ENCODE results near the gene TMEM203.
"Not testable (repeated sequence)": the region's sequence is repeated elsewhere in the genome, so short reads cannot be mapped to it uniquely, and the experiment has no call there.

The TMEM203 gene

DNA sequence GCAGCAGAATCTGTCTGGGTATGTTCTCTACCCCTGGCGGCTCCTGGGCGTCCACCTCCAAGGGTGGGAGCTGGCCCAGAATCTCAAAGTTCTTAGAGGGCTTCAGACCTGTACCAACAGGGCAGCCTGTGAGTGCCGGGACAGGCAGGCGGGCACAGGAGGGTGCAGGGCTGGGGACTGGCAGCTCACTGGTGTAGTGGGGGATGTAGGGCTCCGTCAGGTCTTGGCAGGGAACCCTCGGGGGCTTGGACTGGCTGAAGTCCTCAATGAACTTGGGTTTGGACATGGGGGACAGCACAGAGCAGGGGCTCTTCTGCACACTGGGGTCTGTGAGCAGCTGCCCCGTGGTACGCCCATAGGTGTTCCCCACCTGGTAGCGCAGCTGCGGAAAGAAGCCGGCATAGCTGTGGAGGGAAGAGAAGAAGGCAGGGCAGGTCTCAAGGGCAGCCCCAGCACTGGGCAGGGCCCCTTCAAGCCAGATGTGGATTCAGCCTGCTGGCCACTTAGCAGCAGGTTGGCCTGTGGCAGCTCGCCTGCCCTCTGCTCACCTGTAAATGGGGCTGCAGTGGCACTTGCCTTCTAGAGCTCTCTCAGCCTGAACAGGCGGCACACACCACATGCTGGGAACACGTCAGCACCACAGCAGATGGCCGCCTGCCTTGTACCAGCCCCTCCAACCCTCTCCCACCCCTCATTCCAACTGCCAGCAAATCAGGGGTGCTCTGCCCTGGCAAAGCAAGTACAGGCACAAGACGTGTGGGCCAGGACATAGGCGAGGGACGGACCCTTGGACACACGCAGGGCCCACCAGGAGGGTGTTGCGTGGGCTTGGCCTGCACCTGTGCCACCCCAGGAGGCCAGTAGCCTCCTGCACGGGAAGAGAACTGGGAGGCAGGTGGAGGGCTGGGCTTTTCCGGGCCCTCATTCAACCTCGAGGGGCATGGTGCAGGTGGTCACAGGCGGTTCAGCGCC lies 40.3 kb upstream of the TMEM203 start:
- no peak for DNase-seq (ENCODE audit: low read depth)
- no peak overlapping the region for H3K4me3 ChIP-seq (ENCODE audit: low read depth, low read length)
- TF ChIP-seq POLR2A (IDR thresholded peaks at IDR 0.05; ENCODE audit: extremely low read depth, insufficient read length) = no peak
- TF ChIP-seq, protein P1, sequence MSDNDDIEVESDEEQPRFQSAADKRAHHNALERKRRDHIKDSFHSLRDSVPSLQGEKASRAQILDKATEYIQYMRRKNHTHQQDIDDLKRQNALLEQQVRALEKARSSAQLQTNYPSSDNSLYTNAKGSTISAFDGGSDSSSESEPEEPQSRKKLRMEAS (IDR thresholded peaks at IDR 0.05; ENCODE audit: low read depth, low read length) = no peak
- TF ChIP-seq MYC (IDR thresholded peaks at IDR 0.05; ENCODE audit: low read depth, low read length) = no peak
- TF ChIP-seq, protein P2, sequence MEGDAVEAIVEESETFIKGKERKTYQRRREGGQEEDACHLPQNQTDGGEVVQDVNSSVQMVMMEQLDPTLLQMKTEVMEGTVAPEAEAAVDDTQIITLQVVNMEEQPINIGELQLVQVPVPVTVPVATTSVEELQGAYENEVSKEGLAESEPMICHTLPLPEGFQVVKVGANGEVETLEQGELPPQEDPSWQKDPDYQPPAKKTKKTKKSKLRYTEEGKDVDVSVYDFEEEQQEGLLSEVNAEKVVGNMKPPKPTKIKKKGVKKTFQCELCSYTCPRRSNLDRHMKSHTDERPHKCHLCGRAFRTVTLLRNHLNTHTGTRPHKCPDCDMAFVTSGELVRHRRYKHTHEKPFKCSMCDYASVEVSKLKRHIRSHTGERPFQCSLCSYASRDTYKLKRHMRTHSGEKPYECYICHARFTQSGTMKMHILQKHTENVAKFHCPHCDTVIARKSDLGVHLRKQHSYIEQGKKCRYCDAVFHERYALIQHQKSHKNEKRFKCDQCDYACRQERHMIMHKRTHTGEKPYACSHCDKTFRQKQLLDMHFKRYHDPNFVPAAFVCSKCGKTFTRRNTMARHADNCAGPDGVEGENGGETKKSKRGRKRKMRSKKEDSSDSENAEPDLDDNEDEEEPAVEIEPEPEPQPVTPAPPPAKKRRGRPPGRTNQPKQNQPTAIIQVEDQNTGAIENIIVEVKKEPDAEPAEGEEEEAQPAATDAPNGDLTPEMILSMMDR (IDR thresholded peaks at IDR 0.05; ENCODE audit: low read depth, low read length) = no peak

DNA sequence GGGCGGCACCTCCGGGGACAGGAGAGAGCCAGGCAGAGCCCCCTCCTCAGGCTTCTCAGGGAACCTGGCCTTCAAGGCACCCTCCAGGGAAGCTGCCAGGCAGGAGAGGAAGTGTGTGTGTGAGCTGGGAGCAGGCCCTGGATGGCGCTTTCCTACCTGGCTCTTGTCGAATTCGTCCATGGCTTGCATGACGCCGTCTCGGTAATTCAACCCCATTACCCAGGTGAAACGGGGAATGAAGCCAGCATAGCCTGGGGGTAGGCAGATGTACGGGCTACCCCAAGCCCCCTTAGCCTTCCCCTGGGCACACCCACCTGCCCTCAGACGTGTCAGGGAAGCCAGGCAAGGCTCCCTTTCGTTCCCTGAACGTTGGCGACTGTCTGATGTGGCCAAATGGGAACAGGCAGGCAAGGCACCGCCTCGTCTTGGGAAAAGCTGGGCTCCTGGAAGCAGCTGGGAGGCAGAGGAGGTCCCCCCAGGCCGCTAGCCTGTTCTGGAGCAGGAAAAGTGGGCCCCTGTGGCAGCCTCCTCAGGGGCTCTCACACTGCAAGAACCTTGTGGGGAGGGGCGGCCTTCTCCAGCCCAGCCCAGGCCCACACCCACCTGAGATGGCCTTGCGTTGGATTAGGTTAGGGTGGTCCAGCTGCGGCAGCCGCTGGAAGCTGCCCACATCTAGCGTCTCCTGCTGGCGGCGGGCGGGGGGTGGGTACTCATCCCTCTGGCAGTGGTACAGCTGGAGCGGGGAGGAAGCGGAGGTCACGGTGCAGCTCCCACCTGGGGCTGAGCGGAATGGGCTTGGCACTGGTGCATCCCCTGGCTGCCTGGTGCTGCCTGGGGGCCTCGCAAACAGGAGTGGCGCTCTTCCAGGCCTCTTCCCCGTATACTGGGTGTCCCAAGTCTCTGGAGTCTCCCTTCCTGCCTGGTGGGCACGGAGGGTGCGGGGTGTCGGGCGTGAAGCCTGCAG lies 39.3 kb upstream of the TMEM203 start:
- TF ChIP-seq MYC (IDR thresholded peaks at IDR 0.05; ENCODE audit: low read depth, low read length) = no peak
- no peak for TF ChIP-seq POLR2A (IDR thresholded peaks at IDR 0.05; ENCODE audit: extremely low read depth, insufficient read length)
- TF ChIP-seq, protein P1 (IDR thresholded peaks at IDR 0.05; ENCODE audit: low read depth, low read length) = no peak
- TF ChIP-seq, protein P2 (IDR thresholded peaks at IDR 0.05; ENCODE audit: low read depth, low read length) = no peak
- no peak overlapping the region for H3K4me3 ChIP-seq (ENCODE audit: low read depth, low read length)
- no peak for DNase-seq (ENCODE audit: low read depth)

DNA sequence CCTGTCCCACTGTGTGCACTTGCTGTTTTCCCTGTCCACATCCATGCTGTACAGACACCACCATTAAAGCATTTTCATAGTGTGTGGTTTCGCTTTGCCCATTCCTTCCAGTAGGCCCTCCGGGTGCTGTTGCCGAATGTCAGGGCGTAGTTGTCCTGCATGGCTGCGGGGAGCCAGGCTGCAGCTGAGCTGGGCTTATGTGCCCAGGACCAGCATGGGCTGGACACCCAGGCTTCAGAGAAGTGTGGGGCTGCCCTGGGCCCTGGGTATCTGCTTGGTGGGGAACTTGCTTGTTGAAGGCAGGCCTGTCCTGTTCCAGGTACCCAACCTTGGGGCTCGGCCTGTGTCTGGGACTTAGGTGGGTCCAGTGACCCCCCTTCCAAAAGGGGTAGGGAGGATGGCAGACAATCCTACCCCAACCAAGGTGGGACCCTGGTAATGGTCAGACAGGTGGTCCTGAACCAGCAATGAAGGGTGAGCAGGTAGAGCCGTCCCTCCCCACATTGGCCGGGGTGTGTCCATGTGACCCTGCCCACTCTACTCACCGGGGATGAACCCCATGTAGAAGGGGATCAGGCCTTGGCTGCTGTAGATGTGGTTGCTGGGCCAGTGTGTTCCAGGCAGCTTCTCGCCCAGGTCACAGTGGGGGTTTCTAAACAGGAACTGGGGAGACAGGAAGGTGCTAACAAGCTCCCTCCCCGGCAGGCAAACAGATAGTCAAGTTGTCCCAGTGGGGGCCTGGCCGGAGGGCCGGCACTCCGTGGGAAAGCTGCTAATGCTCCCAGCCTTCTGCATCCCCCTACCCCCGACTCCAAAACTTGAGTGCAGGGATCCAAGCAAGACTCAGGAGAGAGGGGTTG lies 38.4 kb upstream of the TMEM203 start:
- H3K4me3 ChIP-seq (ENCODE audit: low read depth, low read length) = peak overlapping the region; percentile 23
- TF ChIP-seq MYC (IDR thresholded peaks at IDR 0.05; ENCODE audit: low read depth, low read length) (no peak), POLR2A (IDR thresholded peaks at IDR 0.05; ENCODE audit: extremely low read depth, insufficient read length) (no peak)
- TF ChIP-seq, protein P2 (IDR thresholded peaks at IDR 0.05; ENCODE audit: low read depth, low read length) = no peak
- TF ChIP-seq, protein P1 (IDR thresholded peaks at IDR 0.05; ENCODE audit: low read depth, low read length) = no peak

DNA sequence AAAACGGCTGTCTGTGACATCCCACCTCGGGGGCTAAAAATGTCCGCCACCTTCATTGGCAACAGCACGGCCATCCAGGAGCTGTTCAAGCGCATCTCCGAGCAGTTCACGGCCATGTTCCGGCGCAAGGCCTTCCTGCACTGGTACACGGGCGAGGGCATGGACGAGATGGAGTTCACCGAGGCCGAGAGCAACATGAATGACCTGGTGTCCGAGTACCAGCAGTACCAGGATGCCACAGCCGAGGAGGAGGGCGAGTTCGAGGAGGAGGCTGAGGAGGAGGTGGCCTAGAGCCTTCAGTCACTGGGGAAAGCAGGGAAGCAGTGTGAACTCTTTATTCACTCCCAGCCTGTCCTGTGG lies 37.8 kb upstream of the TMEM203 start:
- H3K4me3 ChIP-seq (ENCODE audit: low read depth, low read length) = peak overlapping the region; percentile 83
- not testable (repeated sequence) for DNase-seq (ENCODE audit: low read depth)

More for the DNA sequence above, 38.4 kb upstream of the TMEM203 start:
- peak; percentile 70 for DNase-seq (ENCODE audit: low read depth)

DNA sequence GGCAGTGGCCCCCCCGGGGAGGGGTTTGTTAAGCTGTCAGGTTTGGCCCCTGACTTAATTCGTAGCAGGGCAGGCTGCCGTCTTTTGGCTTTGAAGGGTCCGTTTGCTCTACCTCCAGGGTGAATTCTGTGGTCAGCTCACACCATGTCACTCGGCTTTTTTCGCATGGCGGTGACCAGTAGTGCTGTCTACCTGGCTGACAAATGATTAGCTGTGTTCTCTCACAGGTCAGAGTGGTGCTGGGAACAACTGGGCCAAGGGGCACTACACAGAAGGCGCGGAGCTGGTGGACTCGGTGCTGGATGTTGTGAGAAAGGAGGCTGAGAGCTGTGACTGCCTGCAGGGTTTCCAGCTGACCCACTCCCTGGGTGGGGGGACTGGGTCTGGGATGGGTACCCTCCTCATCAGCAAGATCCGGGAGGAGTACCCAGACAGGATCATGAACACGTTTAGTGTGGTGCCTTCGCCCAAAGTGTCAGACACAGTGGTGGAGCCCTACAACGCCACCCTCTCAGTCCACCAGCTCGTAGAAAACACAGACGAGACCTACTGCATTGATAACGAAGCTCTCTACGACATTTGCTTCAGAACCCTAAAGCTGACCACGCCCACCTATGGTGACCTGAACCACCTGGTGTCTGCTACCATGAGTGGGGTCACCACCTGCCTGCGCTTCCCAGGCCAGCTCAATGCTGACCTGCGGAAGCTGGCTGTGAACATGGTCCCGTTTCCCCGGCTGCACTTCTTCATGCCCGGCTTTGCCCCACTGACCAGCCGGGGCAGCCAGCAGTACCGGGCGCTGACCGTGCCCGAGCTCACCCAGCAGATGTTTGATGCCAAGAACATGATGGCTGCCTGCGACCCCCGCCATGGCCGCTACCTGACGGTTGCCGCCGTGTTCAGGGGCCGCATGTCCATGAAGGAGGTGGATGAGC lies 37.1 kb upstream of the TMEM203 start:
- no peak for TF ChIP-seq MYC (IDR thresholded peaks at IDR 0.05; ENCODE audit: low read depth, low read length)
- no peak for DNase-seq (ENCODE audit: low read depth)

More for the DNA sequence above, 37.1 kb upstream of the TMEM203 start:
- H3K4me3 ChIP-seq (ENCODE audit: low read depth, low read length) = peak overlapping the region; percentile 83
